SU-DHL-6 (cell line): ENCODE measurements around the gene RHOJ.

Experiments
- H2AFZ ChIP-seq: fragments of 200-600 bp; sonication (generic); 2 replicates; pipeline ENCODE4 v1.6.1; 2014; ENCODE audit warnings: low read depth, mild to moderate bottlenecking, moderate library complexity, mixed read lengths, antibody characterized with exemption, low read length; ENCODE audit not compliant: severe bottlenecking
- H3F3A ChIP-seq: fragments of 200-600 bp; shearing (Covaris generic); 2 replicates; pipeline ENCODE4 v1.6.0; 2016; ENCODE audit warnings: antibody characterized with exemption, mild to moderate bottlenecking; ENCODE audit not compliant: insufficient read depth
- H3K27ac ChIP-seq: fragments of 200-600 bp; sonication (generic); 2 replicates; pipeline ENCODE4 v1.5.1; 2016; ENCODE audit warnings: low read depth, mild to moderate bottlenecking, low read length, moderate library complexity, mixed read lengths
- H3K27me3 ChIP-seq: fragments of 200-600 bp; sonication (generic), shearing (Covaris generic); 2 replicates; pipeline ENCODE4 v1.6.0; 2014; ENCODE audit warnings: mild to moderate bottlenecking, low read length
- H3K36me3 ChIP-seq: fragments of 200-600 bp; sonication (generic); 2 replicates; pipeline ENCODE4 v1.6.1; 2014; ENCODE audit warnings: mild to moderate bottlenecking, low read length, mixed read lengths
- H3K4me2 ChIP-seq: fragments of 300-600, 200-600 bp; shearing (Covaris generic), sonication (generic); 2 replicates; pipeline ENCODE4 v1.6.0; 2014; ENCODE audit warnings: low read length, low read depth, mild to moderate bottlenecking; ENCODE audit not compliant: poor library complexity, severe bottlenecking
- H3K4me3 ChIP-seq: fragments of 200-600 bp; sonication (generic); 2 replicates; pipeline ENCODE4 v1.5.1; 2014; ENCODE audit warnings: antibody characterized with exemption, low read length, mild to moderate bottlenecking, mixed read lengths; ENCODE audit not compliant: insufficient read depth, poor library complexity, severe bottlenecking
- H3K79me2 ChIP-seq: fragments of 200-600 bp; sonication (generic); 2 replicates; pipeline ENCODE4 v1.6.1; 2014; ENCODE audit warnings: mild to moderate bottlenecking, low read length, moderate library complexity; ENCODE audit not compliant: insufficient read depth
- H3K9ac ChIP-seq: fragments of 200-600 bp; sonication (generic); 2 replicates; pipeline ENCODE4 v1.7.0; 2014; ENCODE audit warnings: mild to moderate bottlenecking, low read length
- H3K9me2 ChIP-seq: fragments of 200-600 bp; sonication (generic); replicated peaks from 2 replicates; pipeline ENCODE4 v1.6.1; 2014; ENCODE audit warnings: low read length; ENCODE audit not compliant: insufficient read depth
- H3K9me3 ChIP-seq: fragments of 200-600 bp; sonication (generic); 2 replicates; pipeline ENCODE4 v1.6.1; 2014; ENCODE audit warnings: low read length, mixed read lengths; ENCODE audit not compliant: insufficient read depth
- H4K20me1 ChIP-seq: fragments of 200-600 bp; sonication (generic); 2 replicates; pipeline ENCODE4 v1.6.1; 2014; ENCODE audit warnings: low read depth, mild to moderate bottlenecking, antibody characterized with exemption, low read length, moderate library complexity, mixed read lengths
- EZH2phosphoT487 ChIP-seq: fragments of 200-600 bp; sonication (generic), shearing (Covaris generic); conservative IDR thresholded peaks from 2 replicates; pipeline ENCODE4 v1.6.1; 2018; ENCODE audit warnings: mild to moderate bottlenecking, antibody characterized with exemption, low read length, moderate library complexity, mixed read lengths
- TF ChIP-seq, protein P1 (sequence below): fragments of 200-600 bp; sonication (generic); IDR thresholded peaks from one replicate; pipeline ENCODE4 v1.5.1; 2017; ENCODE audit warnings: antibody characterized with exemption, mild to moderate bottlenecking, low read length, moderate library complexity; ENCODE audit not compliant: insufficient read depth, poor library complexity, severe bottlenecking

Gene RHOJ

DNA sequence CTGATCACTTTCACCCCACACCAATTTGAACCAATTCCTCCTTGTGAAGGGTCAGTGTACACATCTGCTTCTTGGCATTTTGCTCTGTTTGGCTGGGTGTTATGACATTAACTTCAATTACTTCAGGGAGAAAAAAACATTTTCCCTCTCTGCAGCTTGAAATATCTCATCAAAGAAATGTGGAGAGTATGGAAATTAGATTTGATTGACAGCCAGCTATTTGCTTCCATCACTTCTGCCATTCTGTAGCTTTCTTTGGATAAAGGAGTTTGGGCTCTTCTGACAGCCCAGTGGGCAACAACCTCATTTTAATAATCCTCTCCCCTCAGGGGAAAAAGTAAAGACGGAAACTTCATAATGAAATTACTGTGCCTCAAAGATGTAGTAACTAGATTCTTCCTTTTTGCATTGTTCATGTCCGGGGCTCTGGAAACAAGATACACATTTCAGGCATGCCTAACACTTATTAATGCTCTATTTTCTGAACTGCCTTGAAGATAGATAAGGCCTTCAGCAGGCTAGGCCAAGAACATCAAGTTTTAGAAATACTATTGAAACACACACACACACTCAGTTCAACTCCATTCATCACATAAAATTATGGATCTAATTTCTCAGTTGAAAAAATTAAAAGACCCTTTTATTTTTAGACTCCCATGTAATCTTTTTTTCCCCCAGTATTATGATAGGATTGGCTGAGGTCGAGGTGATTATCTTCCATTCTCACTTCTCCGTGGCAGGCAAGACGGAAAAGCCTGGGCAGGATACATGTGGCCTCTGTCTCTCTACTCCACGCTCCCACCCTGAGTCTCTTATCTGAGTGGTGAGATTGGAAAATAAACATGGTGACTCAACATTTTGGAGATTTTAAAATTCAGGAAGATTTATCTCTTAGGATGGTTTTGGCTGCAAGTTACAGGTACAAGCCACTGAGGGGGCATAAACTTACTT is 124.8 kb downstream of the RHOJ start:
- H3K4me3 ChIP-seq: no peak overlapping the region
- no peak overlapping the region for H2AFZ ChIP-seq
- no peaks in the 10 kb centered on the region for H3K27me3 ChIP-seq
- H3K9ac ChIP-seq: no peak overlapping the region
- no peaks in the 10 kb centered on the region for H3K36me3 ChIP-seq
- no peaks in the 10 kb centered on the region for H4K20me1 ChIP-seq
- no peaks in the 10 kb centered on the region for H3F3A ChIP-seq
- H3K9me2 ChIP-seq: no peaks in the 10 kb centered on the region
- no peak overlapping the region for H3K4me2 ChIP-seq
- no peak overlapping the region for H3K27ac ChIP-seq
- H3K9me3 ChIP-seq: no peaks in the 10 kb centered on the region
- H3K79me2 ChIP-seq: no peaks in the 10 kb centered on the region
- TF ChIP-seq, protein P1, sequence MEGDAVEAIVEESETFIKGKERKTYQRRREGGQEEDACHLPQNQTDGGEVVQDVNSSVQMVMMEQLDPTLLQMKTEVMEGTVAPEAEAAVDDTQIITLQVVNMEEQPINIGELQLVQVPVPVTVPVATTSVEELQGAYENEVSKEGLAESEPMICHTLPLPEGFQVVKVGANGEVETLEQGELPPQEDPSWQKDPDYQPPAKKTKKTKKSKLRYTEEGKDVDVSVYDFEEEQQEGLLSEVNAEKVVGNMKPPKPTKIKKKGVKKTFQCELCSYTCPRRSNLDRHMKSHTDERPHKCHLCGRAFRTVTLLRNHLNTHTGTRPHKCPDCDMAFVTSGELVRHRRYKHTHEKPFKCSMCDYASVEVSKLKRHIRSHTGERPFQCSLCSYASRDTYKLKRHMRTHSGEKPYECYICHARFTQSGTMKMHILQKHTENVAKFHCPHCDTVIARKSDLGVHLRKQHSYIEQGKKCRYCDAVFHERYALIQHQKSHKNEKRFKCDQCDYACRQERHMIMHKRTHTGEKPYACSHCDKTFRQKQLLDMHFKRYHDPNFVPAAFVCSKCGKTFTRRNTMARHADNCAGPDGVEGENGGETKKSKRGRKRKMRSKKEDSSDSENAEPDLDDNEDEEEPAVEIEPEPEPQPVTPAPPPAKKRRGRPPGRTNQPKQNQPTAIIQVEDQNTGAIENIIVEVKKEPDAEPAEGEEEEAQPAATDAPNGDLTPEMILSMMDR: no peak
- no peak for TF ChIP-seq EZH2phosphoT487

DNA sequence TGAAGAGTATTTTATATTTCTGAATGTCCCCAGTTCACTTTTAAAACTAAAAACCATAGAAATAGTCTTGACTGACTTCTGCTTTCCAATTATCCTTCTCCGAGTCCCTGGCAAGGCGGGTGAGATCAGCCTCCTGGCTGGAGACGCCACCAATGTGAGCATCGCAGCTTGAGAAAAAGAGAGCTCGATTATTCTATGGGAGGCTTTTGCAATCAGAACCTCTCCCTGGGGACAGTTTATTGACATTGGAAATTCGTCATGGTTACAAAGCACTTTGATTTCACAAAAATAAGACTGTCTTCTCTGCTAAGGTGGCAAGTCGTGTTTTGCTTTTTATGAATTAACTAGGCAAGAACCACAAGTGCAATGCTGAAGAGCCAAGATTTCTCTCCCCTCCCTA is 138.1 kb downstream of the RHOJ start:
- Histone ChIP-seq H3K9me2 (no peaks in the 10 kb centered on the region), H3K79me2 (no peaks in the 10 kb centered on the region), H3K9me3 (no peaks in the 10 kb centered on the region), H3F3A (no peaks in the 10 kb centered on the region), H3K27ac (no peak overlapping the region), H3K9ac (no peak overlapping the region), H2AFZ (no peak overlapping the region), H3K36me3 (no peaks in the 10 kb centered on the region), H3K4me2 (no peak overlapping the region), H4K20me1 (no peaks in the 10 kb centered on the region), H3K27me3 (no peaks in the 10 kb centered on the region), H3K4me3 (no peak overlapping the region)
- no peak for TF ChIP-seq EZH2phosphoT487
- TF ChIP-seq, protein P1: no peak
